Measurements from ENCODE around the gene TUBA4B. TPM values are rescaled to one million over a fixed set of nuclear protein-coding genes. Genes with fewer than 3 reads are reported as not detected.

The TUBA4B gene
- total and polyA plus RNA-seq, 7 experiments from 2014 or later, result not detected

GRCh38 chr2:219210886-219211362 lies 42.1 kb upstream of the TUBA4B start:
- H3K27me3 ChIP-seq (ENCODE audit: control insufficient read depth in 2 of 2, insufficient read depth in 2 of 2, low read length in 2 of 2), result no peaks in the 10 kb centered on the region
- intact Hi-C loops (cut with micrococcal nuclease), result loop anchor here (1.0 kb wide), 5 partner anchors 34 to 153 kb away; partner anchors contain the start of gene NHEJ1 (in 2 of the 2)
- peak overlapping the region; percentile 17 for H3K4me3 ChIP-seq (ENCODE audit: low read length)
- no peak for ATAC-seq
- H3K4me1 Mint-ChIP-seq, result peaks cover 15 to 51% (median 46%) of the 10 kb centered on the region in 7 donors
- ChIA-PET CTCF (interaction anchor here (0.8 to 5.0 kb wide), 14 partner anchors 16 to 216 kb away, joined by 3 to 54 read pairs (median 4); partner anchors contain the start of genes ATG9A, CNPPD1, NHEJ1 and SLC23A3), POLR2A (interaction anchor here (0.6 to 17.4 kb wide), 13 partner anchors 11 to 84 kb away, joined by 3 to 343 read pairs (median 7); partner anchors contain the start of genes ANKZF1, ATG9A, CNPPD1 and GLB1L)
- H3K27me3 Mint-ChIP-seq, result no peaks in the 10 kb centered on the region
- peak overlapping the region; percentile 70 for H3K27ac ChIP-seq (ENCODE audit: low read depth, low read length)
- H3K27ac Mint-ChIP-seq, result peak overlapping the region; percentile 86 to 96 (median 94)
- peaks cover 9 to 33% (median 14%) of the 10 kb centered on the region in 3 experiments for H3K36me3 ChIP-seq (ENCODE audit: control insufficient read depth in 2 of 3, insufficient read depth in 3 of 3, low read length in 3 of 3)
- no peaks in the 10 kb centered on the region for H3K9me3 ChIP-seq (ENCODE audit: control insufficient read depth in 2 of 3, low read length in 3 of 3)
- peaks cover 0 to 22% (median 4%) of the 10 kb centered on the region in 5 donors for H3K36me3 Mint-ChIP-seq
- H3K4me3 Mint-ChIP-seq, result peak overlapping the region in 6 of 10 donors; percentile 57 to 74 (median 64)
- peak in 1 of 9 donors; percentile 16 for DNase-seq
- H3K9me3 Mint-ChIP-seq, result peaks cover 0 to 5% (median 0%) of the 10 kb centered on the region in 11 donors
- H3K4me1 ChIP-seq (ENCODE audit: control insufficient read depth in 2 of 2, insufficient read depth in 2 of 2, low read length in 2 of 2), result peaks cover 19 to 26% of the 10 kb centered on the region in 2 donors

- peaks cover 12 to 50% (median 41%) of the 10 kb centered on the region in 7 donors for H3K4me1 Mint-ChIP-seq
- H3K4me3 Mint-ChIP-seq, result no peak overlapping the region
- H3K9me3 ChIP-seq (ENCODE audit: control insufficient read depth in 2 of 3, low read length in 3 of 3), result no peaks in the 10 kb centered on the region
- ATAC-seq (no peak), DNase-seq (no peak)
- no peak overlapping the region for H3K27ac ChIP-seq (ENCODE audit: low read depth, low read length)
- H3K36me3 ChIP-seq (ENCODE audit: control insufficient read depth in 2 of 3, insufficient read depth in 3 of 3, low read length in 3 of 3), result peaks cover 9 to 26% (median 14%) of the 10 kb centered on the region in 3 experiments
- ChIA-PET POLR2A (interaction anchor here (1.1 to 17.4 kb wide), 5 partner anchors 17 to 54 kb away, joined by 3 to 343 read pairs (median 5); partner anchors contain the start of genes ANKZF1, ATG9A, CNPPD1 and SLC23A3), CTCF (interaction anchor here (0.8 to 5.0 kb wide), 5 partner anchors 38 to 82 kb away, joined by 3 to 54 read pairs (median 29); partner anchors contain the start of genes CNPPD1, NHEJ1 and SLC23A3)
- H3K27ac Mint-ChIP-seq, result no peak overlapping the region
- no peaks in the 10 kb centered on the region for H3K27me3 Mint-ChIP-seq
- H3K4me1 ChIP-seq (ENCODE audit: control insufficient read depth in 2 of 2, insufficient read depth in 2 of 2, low read length in 2 of 2), result peaks cover 15 to 17% of the 10 kb centered on the region in 2 donors
- intact Hi-C loops (cut with micrococcal nuclease), result no loop called here
- no peak overlapping the region for H3K4me3 ChIP-seq (ENCODE audit: low read length)
- no peaks in the 10 kb centered on the region for H3K9me3 Mint-ChIP-seq
- H3K27me3 ChIP-seq (ENCODE audit: control insufficient read depth in 2 of 2, insufficient read depth in 2 of 2, low read length in 2 of 2), result no peaks in the 10 kb centered on the region
- peaks cover 0 to 23% (median 4%) of the 10 kb centered on the region in 5 donors for H3K36me3 Mint-ChIP-seq
Measured at GRCh38 chr2:219213026-219213415, 40.0 kb upstream of the TUBA4B start.

- Mint-ChIP-seq H3K4me1 (peaks cover 7 to 45% (median 36%) of the 10 kb centered on the region in 7 donors), H3K9me3 (no peaks in the 10 kb centered on the region), H3K36me3 (peaks cover 0 to 18% (median 4%) of the 10 kb centered on the region in 5 donors), H3K4me3 (no peak overlapping the region), H3K27me3 (no peaks in the 10 kb centered on the region), H3K27ac (peak overlapping the region in 1 of 9 donors; percentile 74)
- CTCF ChIA-PET, result interaction anchor here (0.6 to 5.0 kb wide), 6 partner anchors 38 to 202 kb away, joined by 3 to 54 read pairs (median 16); partner anchors contain the start of genes CNPPD1, NHEJ1 and SLC23A3
- ATAC-seq (no peak), DNase-seq (no peak)
- Histone ChIP-seq H3K27me3 (ENCODE audit: control insufficient read depth in 2 of 2, insufficient read depth in 2 of 2, low read length in 2 of 2) (no peaks in the 10 kb centered on the region), H3K27ac (ENCODE audit: low read depth, low read length) (no peak overlapping the region), H3K4me1 (ENCODE audit: control insufficient read depth in 2 of 2, insufficient read depth in 2 of 2, low read length in 2 of 2) (peaks cover 16% of the 10 kb centered on the region in 2 donors), H3K4me3 (ENCODE audit: low read length) (no peak overlapping the region), H3K36me3 (ENCODE audit: control insufficient read depth in 2 of 3, insufficient read depth in 3 of 3, low read length in 3 of 3) (peaks cover 5 to 21% (median 11%) of the 10 kb centered on the region in 3 experiments), H3K9me3 (ENCODE audit: control insufficient read depth in 2 of 3, low read length in 3 of 3) (no peaks in the 10 kb centered on the region)
- intact Hi-C loops (cut with micrococcal nuclease), result no loop called here
- POLR2A ChIA-PET, result interaction anchor here (1.1 to 17.4 kb wide), 5 partner anchors 16 to 55 kb away, joined by 3 to 343 read pairs (median 4); partner anchors contain the start of genes ANKZF1, ATG9A, CNPPD1 and NHEJ1
Measured at GRCh38 chr2:219213486-219214071, 39.5 kb upstream of the TUBA4B start.

GRCh38 chr2:219214141-219214540 lies 38.9 kb upstream of the TUBA4B start:
- Mint-ChIP-seq H3K4me1 (peaks cover 6 to 43% (median 34%) of the 10 kb centered on the region in 7 donors), H3K36me3 (peaks cover 0 to 13% (median 4%) of the 10 kb centered on the region in 5 donors), H3K27ac (no peak overlapping the region), H3K4me3 (no peak overlapping the region), H3K27me3 (no peaks in the 10 kb centered on the region), H3K9me3 (no peaks in the 10 kb centered on the region)
- no peak for DNase-seq
- Histone ChIP-seq H3K4me1 (ENCODE audit: control insufficient read depth in 2 of 2, insufficient read depth in 2 of 2, low read length in 2 of 2) (peaks cover 16 to 17% of the 10 kb centered on the region in 2 donors), H3K36me3 (ENCODE audit: control insufficient read depth in 2 of 3, insufficient read depth in 3 of 3, low read length in 3 of 3) (peaks cover 0 to 15% (median 5%) of the 10 kb centered on the region in 3 experiments), H3K27ac (ENCODE audit: low read depth, low read length) (no peak overlapping the region), H3K27me3 (ENCODE audit: control insufficient read depth in 2 of 2, insufficient read depth in 2 of 2, low read length in 2 of 2) (no peaks in the 10 kb centered on the region), H3K4me3 (ENCODE audit: low read length) (no peak overlapping the region), H3K9me3 (ENCODE audit: control insufficient read depth in 2 of 3, low read length in 3 of 3) (no peaks in the 10 kb centered on the region)
- POLR2A ChIA-PET, result interaction anchor here (0.9 to 17.4 kb wide), 4 partner anchors 8 to 54 kb away, joined by 3 to 343 read pairs (median 4); partner anchors contain the start of genes ATG9A, CNPPD1, NHEJ1 and SLC23A3
- no peak for ATAC-seq
- intact Hi-C loops (cut with micrococcal nuclease), result no loop called here
- CTCF ChIA-PET, result interaction anchor here (0.6 to 5.0 kb wide), 3 partner anchors 41 to 202 kb away, joined by 3 to 54 read pairs (median 5); partner anchors contain the start of gene NHEJ1

GRCh38 chr2:219214786-219215185 lies 38.3 kb upstream of the TUBA4B start:
- no peak for ATAC-seq
- no peaks in the 10 kb centered on the region for H3K27me3 ChIP-seq (ENCODE audit: control insufficient read depth in 2 of 2, insufficient read depth in 2 of 2, low read length in 2 of 2)
- H3K9me3 ChIP-seq (ENCODE audit: control insufficient read depth in 2 of 3, low read length in 3 of 3), result no peaks in the 10 kb centered on the region
- no peaks in the 10 kb centered on the region for H3K27me3 Mint-ChIP-seq
- peaks cover 0 to 11% (median 4%) of the 10 kb centered on the region in 5 donors for H3K36me3 Mint-ChIP-seq
- H3K27ac Mint-ChIP-seq, result peak overlapping the region in 1 of 9 donors; percentile 26
- H3K36me3 ChIP-seq (ENCODE audit: control insufficient read depth in 2 of 3, insufficient read depth in 3 of 3, low read length in 3 of 3), result peaks cover 0 to 16% (median 2%) of the 10 kb centered on the region in 3 experiments
- intact Hi-C loops (cut with micrococcal nuclease), result no loop called here
- ChIA-PET CTCF (interaction anchor here (1.8 to 5.0 kb wide), 2 partner anchors 41 to 57 kb away, joined by 5 to 54 read pairs; partner anchors contain the start of gene NHEJ1), POLR2A (interaction anchor here (0.9 to 17.4 kb wide), 5 partner anchors 9 to 55 kb away, joined by 3 to 343 read pairs (median 4); partner anchors contain the start of genes ATG9A, CNPPD1, NHEJ1 and SLC23A3)
- DNase-seq, result no peak
- peaks cover 6 to 45% (median 36%) of the 10 kb centered on the region in 7 donors for H3K4me1 Mint-ChIP-seq
- no peaks in the 10 kb centered on the region for H3K9me3 Mint-ChIP-seq
- H3K27ac ChIP-seq (ENCODE audit: low read depth, low read length), result no peak overlapping the region
- H3K4me3 Mint-ChIP-seq, result peak overlapping the region in 1 of 10 donors; percentile 17
- H3K4me3 ChIP-seq (ENCODE audit: low read length), result no peak overlapping the region
- peaks cover 20 to 23% of the 10 kb centered on the region in 2 donors for H3K4me1 ChIP-seq (ENCODE audit: control insufficient read depth in 2 of 2, insufficient read depth in 2 of 2, low read length in 2 of 2)

- ChIA-PET CTCF (interaction anchor here (0.8 to 2.2 kb wide), 4 partner anchors 33 to 79 kb away, joined by 3 to 7 read pairs (median 4); no protein-coding TSS in a partner anchor), POLR2A (interaction anchor here (0.8 to 17.4 kb wide), 7 partner anchors 10 to 45 kb away, joined by 3 to 343 read pairs (median 3); partner anchors contain the start of genes ATG9A, CNPPD1, GLB1L and SLC23A3)
- peaks cover 0 to 13% (median 4%) of the 10 kb centered on the region in 5 donors for H3K36me3 Mint-ChIP-seq
- no peak overlapping the region for H3K4me3 ChIP-seq (ENCODE audit: low read length)
- no peaks in the 10 kb centered on the region for H3K27me3 ChIP-seq (ENCODE audit: control insufficient read depth in 2 of 2, insufficient read depth in 2 of 2, low read length in 2 of 2)
- no peak for DNase-seq
- H3K9me3 Mint-ChIP-seq, result no peaks in the 10 kb centered on the region
- H3K9me3 ChIP-seq (ENCODE audit: control insufficient read depth in 2 of 3, low read length in 3 of 3), result no peaks in the 10 kb centered on the region
- peaks cover 18% of the 10 kb centered on the region in 2 donors for H3K4me1 ChIP-seq (ENCODE audit: control insufficient read depth in 2 of 2, insufficient read depth in 2 of 2, low read length in 2 of 2)
- H3K36me3 ChIP-seq (ENCODE audit: control insufficient read depth in 2 of 3, insufficient read depth in 3 of 3, low read length in 3 of 3), result peaks cover 0 to 28% (median 2%) of the 10 kb centered on the region in 3 experiments
- no peaks in the 10 kb centered on the region for H3K27me3 Mint-ChIP-seq
- intact Hi-C loops (cut with micrococcal nuclease), result no loop called here
- no peak overlapping the region for H3K27ac ChIP-seq (ENCODE audit: low read depth, low read length)
- peak overlapping the region in 1 of 9 donors; percentile 56 for H3K27ac Mint-ChIP-seq
- H3K4me3 Mint-ChIP-seq, result no peak overlapping the region
- ATAC-seq, result no peak
- peaks cover 5 to 39% (median 30%) of the 10 kb centered on the region in 7 donors for H3K4me1 Mint-ChIP-seq
Measured at GRCh38 chr2:219215871-219216534, 37.0 kb upstream of the TUBA4B start.
